Measurements from ENCODE around the gene PDILT.

GRCh38 chr16:20385844-20386832 lies 18.4 kb downstream of the PDILT start:
- TF ChIP-seq CTCF (conservative IDR thresholded peaks at IDR 0.05; ENCODE audit: low read depth, low read length) (peak; percentile 70), EZH2phosphoT487 (IDR thresholded peaks at IDR 0.05; ENCODE audit: borderline replicate concordance, low read length) (no peak)
